IMR-90 (cell line): ENCODE data around the gene RGS12. TPM values are rescaled to one million over a fixed set of nuclear protein-coding genes. Genes with fewer than 3 reads are reported as not detected.

ENCODE experiments used
- ATAC-seq: fragments of 200-7000 bp; cut with Tn5 transposase; 2 replicates; pipeline ENCODE4 v1.9.1; 2020; ENCODE audit warnings: low read depth, mild to moderate bottlenecking, moderate library complexity
- BruUV-seq: library from RNA; stranded (reverse); fragments of 400-500 nt; replicated peaks from 2 replicates; lab custom pipeline; 2021; lab: Mats Ljungman, UMichigan
- CTCF ChIA-PET: fragments of 300-600 bp; formaldehyde crosslinking; extraction: SDS; loops from one replicate; lab custom pipeline; 2021; ENCODE audit warnings: antibody characterized with exemption; lab: Yijun Ruan, JAX
- POLR2A ChIA-PET: fragments of 300-600 bp; sonication (Branson Sonifier 250); formaldehyde crosslinking; loops from one replicate; lab custom pipeline; 2022; ENCODE audit warnings: antibody characterized with exemption; ENCODE audit not compliant: unreplicated experiment; lab: Charles Lee
- DNase-seq: peaks from one replicate; pipeline ENCODE4 v3.0.0; 2013
- H2AFZ ChIP-seq: replicated peaks from 2 replicates; pipeline ENCODE3; 2013; ENCODE audit warnings: low read length, mild to moderate bottlenecking; ENCODE audit not compliant: poor library complexity
- H2AK5ac ChIP-seq: 2 replicates; pipeline ENCODE4 v1.6.1; 2013; ENCODE audit warnings: low read depth, low read length, inconsistent platforms
- H2AK9ac ChIP-seq: replicated peaks from 2 replicates; pipeline ENCODE3; 2013; ENCODE audit warnings: mild to moderate bottlenecking, low read depth, low read length, moderate library complexity; ENCODE audit not compliant: poor library complexity
- H2BK120ac ChIP-seq: 2 replicates; pipeline ENCODE4 v1.6.1; 2013; ENCODE audit warnings: low read depth, low read length, inconsistent platforms
- H2BK15ac ChIP-seq: 3 replicates; pipeline ENCODE4 v1.6.1; 2013; ENCODE audit warnings: low read depth, low read length, inconsistent platforms
- H2BK20ac ChIP-seq: 2 replicates; pipeline ENCODE4 v1.6.1; 2013; ENCODE audit warnings: low read depth, mild to moderate bottlenecking, inconsistent platforms, low read length, moderate library complexity
- H2BK5ac ChIP-seq: 2 replicates; pipeline ENCODE4 v1.6.1; 2013; ENCODE audit warnings: mild to moderate bottlenecking, low read depth, low read length, inconsistent platforms; ENCODE audit not compliant: poor library complexity, severe bottlenecking
- H3K14ac ChIP-seq: replicated peaks from 2 replicates; pipeline ENCODE4 v1.6.1; 2013; ENCODE audit warnings: low read depth, low read length, inconsistent platforms
- H3K18ac ChIP-seq: 2 replicates; pipeline ENCODE4 v1.6.1; 2013; ENCODE audit warnings: low read depth, low read length, control low read depth
- H3K23ac ChIP-seq: 2 replicates; pipeline ENCODE4 v1.6.1; 2013; ENCODE audit warnings: low read depth, low read length, inconsistent platforms
- H3K27ac ChIP-seq: 2 replicates; pipeline ENCODE4 v1.5.1; 2013; ENCODE audit warnings: mild to moderate bottlenecking, control low read depth, low read length; ENCODE audit not compliant: insufficient read depth
- H3K27me3 ChIP-seq: 2 replicates; pipeline ENCODE4 v1.6.1; 2013; ENCODE audit warnings: low read length; ENCODE audit not compliant: control insufficient read depth, insufficient read depth
- H3K36me3 ChIP-seq: 2 replicates; pipeline ENCODE4 v1.6.1; 2013; ENCODE audit warnings: low read length, mixed read lengths; ENCODE audit not compliant: control insufficient read depth, insufficient read depth
- H3K4ac ChIP-seq: 2 replicates; pipeline ENCODE4 v1.6.1; 2013; ENCODE audit warnings: low read depth, low read length, inconsistent platforms
- H3K4me1 ChIP-seq: 2 replicates; pipeline ENCODE4 v1.6.1; 2013; ENCODE audit warnings: low read length, mixed read lengths; ENCODE audit not compliant: control insufficient read depth, insufficient read depth
- H3K4me2 ChIP-seq: 2 replicates; pipeline ENCODE4 v1.6.1; 2013; ENCODE audit warnings: low read depth, mild to moderate bottlenecking, control low read depth, low read length, moderate library complexity
- H3K4me3 ChIP-seq: 2 replicates; pipeline ENCODE4 v1.5.1; 2013; ENCODE audit warnings: low read depth, mild to moderate bottlenecking, control low read depth, low read length, moderate library complexity; ENCODE audit not compliant: insufficient read depth
- H3K56ac ChIP-seq: 2 replicates; pipeline ENCODE4 v1.6.1; 2013; ENCODE audit warnings: low read length, inconsistent platforms; ENCODE audit not compliant: insufficient read depth; ENCODE audit errors: extremely low read depth
- H3K79me1 ChIP-seq, 2 experiments: 2 replicates each; pipeline ENCODE4 v1.6.1; 2013; ENCODE audit warnings: low read length in 2 of 2, inconsistent platforms in 1 of 2, low read depth in 1 of 2
- H3K9ac ChIP-seq: 2 replicates; pipeline ENCODE4 v1.6.1; 2013; ENCODE audit warnings: low read depth, low read length, control low read depth
- H3K9me1 ChIP-seq: 2 replicates; pipeline ENCODE4 v1.6.1; 2013; ENCODE audit warnings: low read length, inconsistent platforms; ENCODE audit not compliant: insufficient read depth
- H3K9me3 ChIP-seq: 2 replicates; pipeline ENCODE4 v1.6.1; 2013; ENCODE audit warnings: low read length; ENCODE audit not compliant: control insufficient read depth, insufficient read depth
- H4K20me1 ChIP-seq: 2 replicates; pipeline ENCODE4 v1.6.1; 2013; ENCODE audit warnings: low read length, inconsistent platforms; ENCODE audit not compliant: insufficient read depth
- H4K5ac ChIP-seq: 2 replicates; pipeline ENCODE4 v1.6.1; 2013; ENCODE audit warnings: mild to moderate bottlenecking, low read depth, low read length, control low read depth
- H4K8ac ChIP-seq, 2 experiments: 2 replicates each; pipeline ENCODE4 v1.6.1; 2013; ENCODE audit warnings: low read depth in 2 of 2, low read length in 2 of 2, control low read depth in 1 of 2, inconsistent platforms in 1 of 2
- H4K91ac ChIP-seq: 2 replicates; pipeline ENCODE4 v1.6.1; 2013; ENCODE audit warnings: low read depth, low read length, inconsistent platforms; ENCODE audit not compliant: insufficient read depth
- ELK1 ChIP-seq: fragments of 150-350 bp; IDR thresholded peaks from 2 replicates; pipeline ENCODE4 v1.6.1; 2016; ENCODE audit warnings: low read depth, mild to moderate bottlenecking, low read length, moderate library complexity, borderline replicate concordance
- FOS ChIP-seq: fragments of 150-350 bp; IDR thresholded peaks from 2 replicates; pipeline ENCODE4 v1.6.1; 2016; ENCODE audit warnings: low read depth, low read length
- MXI1 ChIP-seq: IDR thresholded peaks from 2 replicates; pipeline ENCODE4 v1.6.1; 2012; ENCODE audit warnings: low read depth, mild to moderate bottlenecking, low read length, moderate library complexity, borderline replicate concordance
- POLR2A ChIP-seq: IDR thresholded peaks from 2 replicates; pipeline ENCODE4 v1.6.1; 2012; ENCODE audit warnings: mild to moderate bottlenecking, low read depth, low read length
- WGBS, 2 experiments: methylation state at CpG; one replicate each; pipeline versions ENCODE4 v1.1.5 to v1.1.7; 2013; ENCODE audit warnings: missing lambda C conversion rate in 2 of 2; ENCODE audit not compliant: insufficient read length in 1 of 2; ENCODE audit errors: extremely low coverage in 2 of 2; 5-methylcytosine and 5-hydroxymethylcytosine counted together
- dilution Hi-C: fragments of 300-500 bp; cut with HindIII; formaldehyde crosslinking; loops from one replicate; pipeline ENCODE4 v1.14.3; 2018; ENCODE audit warnings: low sequenced_read_pairs; ENCODE audit not compliant: unreplicated experiment
- in situ Hi-C: fragments of 300-500 bp; cut with MboI; formaldehyde crosslinking; loops from 3 replicates; pipeline ENCODE4 v1.14.3; 2019; ENCODE audit warnings: low sequenced_read_pairs, inconsistent platforms, mixed read lengths
- intact Hi-C: fragments of 100-400 bp; cut with micrococcal nuclease; formaldehyde crosslinking; loops from 2 replicates; pipeline ENCODE4 v1.10.0; 2022
- polyA plus RNA-seq, 3 experiments: library from polyadenylated mRNA; depleted of rRNA; stranded (reverse); fragments of >200 nt; gene quantifications; 2 replicates each; pipeline ENCODE4 v1.2.3, GENCODE V29; 2012; ENCODE audit warnings: low replicate concordance in 1 of 3
- total RNA-seq: library from RNA; depleted of rRNA; stranded (reverse); fragments of >200 nt; gene quantifications from 2 replicates; pipeline ENCODE4 v1.2.3, GENCODE V29; 2012

Gene RGS12
- total and polyA plus RNA-seq, 2 of the 4 experiments (the other 2 are of a cell fraction), result 11.8 to 12.0 TPM

DNA sequence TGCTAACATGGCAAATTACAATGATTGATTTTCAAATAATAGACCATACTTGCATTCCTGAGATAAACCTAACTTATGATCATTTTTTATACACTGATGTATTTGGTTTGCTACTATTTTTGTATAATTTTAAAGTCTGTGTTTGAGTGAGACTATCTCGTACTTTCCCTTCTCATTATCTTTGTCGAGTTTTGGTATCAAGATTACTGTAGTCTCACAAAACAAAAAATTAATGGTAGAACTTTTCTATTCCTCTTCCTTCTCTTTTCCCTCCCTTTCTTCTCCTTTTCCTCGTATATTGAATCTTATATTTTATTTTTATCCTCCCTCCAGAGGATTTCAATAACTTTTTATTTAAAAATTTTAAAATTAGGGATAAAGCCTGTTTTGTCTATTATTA is 41.5 kb downstream of the RGS12 start:
- Histone ChIP-seq H3K9me3 (peaks cover 4% of the 10 kb centered on the region), H4K91ac (no peak overlapping the region), H2BK15ac (no peak overlapping the region), H3K23ac (no peak overlapping the region), H2BK120ac (no peak overlapping the region), H2AK9ac (no peak overlapping the region), H3K27me3 (no peaks in the 10 kb centered on the region), H2BK5ac (no peak overlapping the region), H3K18ac (no peak overlapping the region), H2AK5ac (no peak overlapping the region), H3K9me1 (peaks cover 8% of the 10 kb centered on the region; the same call in 1 of the 2 replicates), H3K4ac (no peak overlapping the region), H3K4me3 (no peak overlapping the region), H3K14ac (no peak overlapping the region), H4K20me1 (peaks cover 24% of the 10 kb centered on the region), H3K9ac (no peak overlapping the region), H3K36me3 (peaks cover 1% of the 10 kb centered on the region; the same call in 1 of the 2 replicates), H3K4me1 (peaks cover 3% of the 10 kb centered on the region; the same call in 1 of the 2 replicates), H3K56ac (no peak overlapping the region), H3K79me1 (peaks cover 15 to 72% of the 10 kb centered on the region in 2 experiments), H2AFZ (no peak overlapping the region), H4K5ac (no peak overlapping the region), H2BK20ac (no peak overlapping the region), H3K27ac (no peak overlapping the region), H3K4me2 (no peak overlapping the region), H4K8ac (no peak overlapping the region)
- DNase-seq (no peak), ATAC-seq (no peak)
- no peak for TF ChIP-seq FOS
- no peak for TF ChIP-seq ELK1
- no peak for TF ChIP-seq POLR2A
- TF ChIP-seq MXI1, result no peak
- ChIA-PET CTCF (interaction anchor here (1.5 kb wide), 1 partner anchor 12 kb away, joined by 4 read pairs; no protein-coding TSS in a partner anchor), POLR2A (no interaction called here)
- intact Hi-C loops (no loop called here), in situ Hi-C loops (no loop called here), dilution Hi-C loops (no loop called here)
- WGBS, 2 experiments, result no CpG with 5 or more reads among the region's 3 CpGs
- no TSS peak for BruUV-seq
